NT2/D1 (cell line): ENCODE results near the gene SUSD3.

Experiments
- SUZ12 ChIP-seq: IDR thresholded peaks from 2 replicates; pipeline ENCODE4 v1.6.1; 2011; ENCODE audit not compliant: insufficient read length, insufficient read depth; ENCODE audit errors: extremely low read depth
- YY1 ChIP-seq: IDR thresholded peaks from 2 replicates; pipeline ENCODE4 v1.6.1; 2011; ENCODE audit not compliant: insufficient read length, insufficient read depth
- ZNF274 ChIP-seq: IDR thresholded peaks from 2 replicates; pipeline ENCODE4 v1.6.1; 2011; ENCODE audit warnings: mild to moderate bottlenecking, low read depth, low read length

- TF ChIP-seq ZNF274, result no peak
- no peak for TF ChIP-seq YY1
- TF ChIP-seq SUZ12, result no peak
These were observed 40.9 kb upstream of the SUSD3 start for GRCh38 chr9:93017621-93018020.
